Measurements from ENCODE around the gene LRBA.
"Not testable (repeated sequence)": the region's sequence is repeated elsewhere in the genome, so short reads cannot be mapped to it uniquely, and the experiment has no call there.

The LRBA gene

DNA sequence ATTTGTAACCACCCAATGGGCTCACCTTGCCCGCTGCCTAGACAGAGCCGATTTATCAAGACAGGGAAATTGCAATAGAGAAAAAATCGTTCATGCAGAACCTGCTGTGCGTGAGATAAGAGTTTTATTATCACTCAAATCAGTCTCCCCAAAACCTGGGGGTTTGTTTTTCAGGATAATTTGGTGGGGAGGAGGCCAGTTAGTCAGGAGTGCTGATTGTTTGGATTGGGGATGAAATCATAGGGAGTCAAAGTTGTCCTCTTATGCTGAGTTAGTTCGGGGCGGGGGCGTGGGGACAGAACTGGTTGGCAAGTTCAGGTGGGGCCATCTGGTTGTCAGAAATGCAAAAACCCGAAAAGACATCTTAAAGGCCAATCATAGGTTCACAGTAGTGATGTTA, 230.1 kb downstream of the LRBA start:
- no peak for DNase-seq

DNA sequence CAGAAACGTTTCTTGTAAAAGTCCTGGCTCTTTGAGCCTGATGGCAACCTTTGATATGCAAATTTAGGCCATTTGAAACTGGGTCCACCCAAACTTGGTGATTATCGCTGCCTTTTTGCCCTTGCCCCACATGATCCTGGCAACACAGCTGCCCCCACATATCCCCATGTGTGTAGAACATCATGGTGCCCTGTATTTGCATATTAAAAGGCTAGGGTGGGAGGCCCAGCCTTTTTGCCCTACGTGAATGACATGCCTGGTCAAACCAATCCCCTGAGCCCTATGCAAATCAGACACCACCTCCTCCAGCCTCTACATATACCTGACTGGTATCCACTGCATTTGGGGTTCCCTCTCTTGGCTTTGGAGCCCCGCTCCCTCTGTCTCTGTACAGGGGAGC, 230.8 kb downstream of the LRBA start:
- no peak for DNase-seq

GRCh38 chr4:150782921-150783320, 232.2 kb downstream of the LRBA start:
- no peak for DNase-seq

DNA sequence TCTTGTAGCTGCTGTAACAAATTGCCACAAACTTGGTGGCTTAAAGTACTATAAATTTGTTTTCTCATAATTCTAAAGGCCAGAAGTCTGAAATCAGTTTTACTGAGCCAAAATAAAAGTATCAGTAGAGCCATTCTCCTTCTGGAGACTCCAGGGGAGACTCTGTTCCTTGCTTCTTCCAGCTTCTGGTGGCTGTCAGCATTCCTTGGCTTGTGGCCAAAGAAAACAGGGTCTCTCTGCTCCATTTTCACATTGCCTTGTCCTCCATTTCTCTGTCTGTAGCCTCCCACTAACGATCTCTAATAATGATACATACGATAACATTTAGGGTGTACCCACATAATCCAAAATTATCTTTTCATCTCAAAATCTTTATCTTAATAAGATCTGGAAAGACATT, 232.8 kb downstream of the LRBA start:
- DNase-seq: no peak

DNA sequence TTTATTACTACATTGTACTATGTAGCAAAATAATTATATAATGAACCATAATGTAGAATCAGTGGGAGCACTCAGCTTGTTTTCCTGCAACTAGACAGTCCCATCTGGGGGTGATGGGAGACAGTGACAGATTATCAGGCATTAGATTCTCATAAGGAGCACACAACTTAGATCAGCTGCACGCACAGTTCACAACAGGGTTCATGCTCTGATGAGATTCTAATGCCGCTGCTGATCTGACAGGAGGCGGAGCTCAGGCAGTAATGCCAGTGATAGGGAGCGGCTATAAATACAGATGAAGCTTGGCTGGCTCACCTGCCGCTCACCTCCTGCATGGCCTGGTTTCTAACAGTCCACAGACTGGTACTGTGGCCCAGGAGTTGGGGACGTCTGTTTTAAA, 233.9 kb downstream of the LRBA start:
- DNase-seq: no peak

GRCh38 chr4:150779707-150780106, 235.4 kb downstream of the LRBA start:
- DNase-seq: no peak

DNA sequence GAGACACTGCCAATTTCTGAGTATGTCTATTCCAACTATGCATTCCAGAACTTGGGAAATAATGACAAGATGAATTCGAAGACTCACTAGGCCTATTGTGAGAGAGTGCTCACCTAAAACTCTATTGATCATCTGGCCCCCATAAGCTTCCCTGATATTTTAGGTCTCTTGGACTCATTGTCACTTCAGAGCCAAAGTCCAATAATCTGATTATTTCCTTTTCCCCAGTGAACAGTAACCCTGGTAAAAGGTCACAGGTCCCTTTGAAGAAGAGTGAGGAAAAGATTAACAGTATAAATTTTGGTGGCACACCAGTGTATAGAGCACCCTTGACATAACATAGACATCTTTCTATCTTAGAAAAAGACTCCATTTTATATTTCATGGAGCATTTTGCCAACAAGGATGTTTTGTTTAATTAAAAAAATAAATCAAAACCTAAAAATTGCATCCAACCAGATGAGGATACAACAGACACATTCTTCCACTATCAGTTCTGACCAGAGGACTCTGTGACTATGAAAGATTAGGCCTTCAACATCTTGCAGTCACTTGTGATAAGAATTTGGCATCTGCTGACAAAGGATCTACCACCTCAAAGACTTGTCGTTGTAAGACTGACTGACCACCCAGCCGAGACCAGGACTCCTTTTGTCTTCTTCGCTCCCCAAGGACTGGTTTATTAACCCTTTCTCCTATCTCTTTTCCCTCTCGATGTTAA, 241.2 kb downstream of the LRBA start:
- no peak for DNase-seq

DNA sequence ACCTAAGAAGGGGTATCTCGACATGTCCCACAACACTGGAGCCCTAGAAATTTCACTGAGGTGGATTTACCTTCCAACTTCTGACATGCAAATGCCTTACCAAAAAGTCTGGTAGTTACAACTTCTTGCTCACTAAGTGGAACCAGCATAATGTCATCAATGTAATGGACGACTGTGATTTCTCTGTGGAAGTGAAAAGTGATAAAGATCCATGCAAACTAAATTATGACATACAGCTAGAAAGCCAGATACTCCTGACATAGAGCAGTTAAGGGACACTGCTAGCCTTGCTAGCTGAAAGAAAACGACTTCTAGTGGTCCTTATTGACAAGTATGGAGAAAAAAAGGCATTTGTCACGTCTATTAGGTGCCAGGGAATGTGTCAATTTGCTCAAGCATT, 242.1 kb downstream of the LRBA start:
- no peak for DNase-seq

DNA sequence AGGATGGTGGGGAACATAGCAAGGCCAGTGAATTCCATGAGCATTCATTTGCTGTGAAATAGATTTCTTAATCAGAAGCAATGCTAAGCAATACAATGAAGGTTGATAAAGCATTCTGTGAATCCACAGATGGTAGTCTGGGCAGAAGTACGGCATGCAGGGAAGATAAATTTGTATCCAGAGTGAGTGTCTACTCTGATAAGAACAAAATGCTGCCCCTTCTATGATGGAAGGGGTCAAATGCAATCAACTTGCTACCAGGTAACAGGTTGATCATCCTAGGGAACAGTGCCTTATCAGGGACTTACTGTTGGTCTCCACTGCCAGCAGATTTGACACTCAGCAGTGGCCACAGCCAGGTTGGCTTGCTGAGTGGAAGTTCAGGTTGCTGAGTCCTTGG, 243.7 kb downstream of the LRBA start:
- no peak for DNase-seq

DNA sequence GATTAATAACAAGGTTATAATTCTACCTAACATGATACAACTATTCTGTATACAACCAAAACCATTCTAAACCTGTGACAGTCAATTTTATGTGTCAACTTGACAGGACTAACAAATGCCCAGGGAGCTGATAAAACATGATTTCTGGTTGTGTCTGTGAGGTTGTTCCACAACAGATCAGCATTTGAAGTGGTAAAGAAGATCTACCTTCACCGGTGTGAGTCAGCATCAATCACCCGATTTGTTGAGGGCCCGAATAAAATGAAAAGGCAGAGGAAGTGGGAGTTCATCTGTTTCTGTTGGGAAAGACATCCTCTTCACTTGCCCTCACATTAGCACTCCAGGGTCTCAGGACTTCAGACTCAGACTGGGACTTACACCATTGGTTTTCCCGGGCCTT, 245.2 kb downstream of the LRBA start:
- no peak for DNase-seq

GRCh38 chr4:150769248-150769647, 245.8 kb downstream of the LRBA start:
- no peak for DNase-seq

DNA sequence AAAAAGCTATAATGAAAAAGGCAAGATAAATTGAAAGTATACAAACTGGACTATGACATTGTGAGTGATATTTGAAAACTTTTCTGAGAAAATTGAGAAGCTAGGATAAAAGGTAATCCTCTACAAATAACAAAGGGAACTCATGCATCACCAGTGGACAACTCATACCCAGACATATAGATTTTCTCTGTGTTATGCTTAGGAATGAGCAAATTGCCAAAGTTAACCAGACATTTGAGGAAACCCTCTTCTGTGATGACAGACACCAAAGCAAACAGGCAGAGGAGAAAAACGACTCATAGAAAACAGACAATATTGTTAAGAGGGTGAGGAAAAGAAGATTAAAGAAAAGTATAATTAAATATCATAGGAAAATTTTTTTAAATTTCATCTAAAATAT, 246.6 kb downstream of the LRBA start:
- DNase-seq: no peak

GRCh38 chr4:150765216-150765615, 249.9 kb downstream of the LRBA start:
- no peak for DNase-seq

- no peak for DNase-seq
These were observed 263.4 kb downstream of the LRBA start for GRCh38 chr4:150751648-150752047.

DNA sequence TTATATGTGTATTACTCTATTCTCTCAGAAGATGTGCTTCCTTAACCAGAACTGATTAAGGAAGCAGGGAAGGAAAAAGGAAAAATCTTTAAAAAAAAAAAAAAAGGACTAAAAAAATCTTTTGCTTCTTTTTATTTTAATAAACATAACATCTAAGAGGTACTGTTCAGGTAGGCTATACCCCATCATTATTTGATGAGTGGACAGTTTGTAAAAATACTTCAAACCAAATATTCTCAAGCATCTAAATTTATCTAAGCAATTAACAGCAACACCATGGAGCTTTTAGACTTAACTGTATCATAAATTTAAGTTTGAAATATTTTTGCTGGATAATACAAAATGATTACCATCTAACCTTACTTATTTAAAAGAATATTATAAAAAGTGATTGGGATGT, 264.3 kb downstream of the LRBA start:
- no peak for DNase-seq

DNA sequence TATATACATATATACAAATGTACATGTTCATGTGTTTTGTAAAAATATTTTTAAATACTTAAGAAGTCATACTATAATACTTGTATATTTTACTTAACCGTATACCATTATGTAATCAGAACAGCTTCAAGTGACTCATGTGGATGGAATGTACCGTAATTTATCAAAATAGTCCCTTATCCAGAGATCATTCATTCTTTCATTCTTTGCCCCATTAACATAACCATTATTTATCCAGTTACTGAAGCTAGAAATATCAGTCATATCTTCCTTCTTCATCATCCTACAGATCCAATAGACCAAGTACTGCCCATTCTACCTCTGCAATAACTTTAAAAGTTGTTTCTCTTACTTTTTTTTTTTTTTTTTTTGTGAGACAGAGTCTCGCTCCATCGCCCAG, 268.9 kb downstream of the LRBA start:
- DNase-seq: no peak

DNA sequence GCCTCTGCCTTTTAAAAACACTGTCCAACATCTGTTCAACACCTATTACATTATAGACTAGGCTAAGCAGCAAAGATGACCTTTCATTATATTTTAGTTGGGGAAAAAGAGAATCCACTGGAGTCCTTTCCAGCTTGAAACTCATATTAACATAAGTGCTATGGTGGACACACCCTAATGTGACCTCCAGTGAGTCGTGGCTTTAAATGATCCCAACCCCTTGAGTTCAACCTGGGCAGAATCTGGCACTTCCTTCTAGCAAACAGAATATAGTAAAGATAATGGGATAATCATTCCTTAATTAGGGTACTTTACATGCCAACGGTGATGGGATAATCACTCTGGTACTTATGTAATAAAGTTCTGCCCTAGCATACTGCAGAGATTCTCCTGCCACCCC, 270.5 kb downstream of the LRBA start:
- no peak for DNase-seq

- DNase-seq: no peak
These were observed 271.3 kb downstream of the LRBA start for GRCh38 chr4:150743564-150744342.

DNA sequence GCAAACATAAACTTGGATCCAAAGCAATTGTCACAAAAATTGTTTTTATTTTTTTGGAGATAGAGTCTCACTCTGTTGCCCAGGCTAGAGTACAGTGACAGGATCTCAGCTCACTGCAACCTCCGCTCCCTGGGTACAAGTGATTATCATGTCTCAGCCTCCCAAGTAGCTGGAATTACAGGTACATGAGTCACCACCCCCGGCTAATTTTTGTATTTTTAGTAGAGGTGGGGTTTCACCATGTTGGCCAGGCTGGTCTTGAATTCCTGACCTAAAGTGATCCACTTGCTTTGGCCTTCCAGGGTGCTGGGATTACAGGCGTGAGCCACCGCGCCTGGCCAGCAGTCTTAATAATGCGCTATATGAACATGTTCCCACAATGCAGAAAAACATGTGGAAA, 272.2 kb downstream of the LRBA start:
- not testable (repeated sequence) for DNase-seq

- DNase-seq: no peak
These were observed 275.5 kb downstream of the LRBA start for GRCh38 chr4:150739591-150739990.

DNA sequence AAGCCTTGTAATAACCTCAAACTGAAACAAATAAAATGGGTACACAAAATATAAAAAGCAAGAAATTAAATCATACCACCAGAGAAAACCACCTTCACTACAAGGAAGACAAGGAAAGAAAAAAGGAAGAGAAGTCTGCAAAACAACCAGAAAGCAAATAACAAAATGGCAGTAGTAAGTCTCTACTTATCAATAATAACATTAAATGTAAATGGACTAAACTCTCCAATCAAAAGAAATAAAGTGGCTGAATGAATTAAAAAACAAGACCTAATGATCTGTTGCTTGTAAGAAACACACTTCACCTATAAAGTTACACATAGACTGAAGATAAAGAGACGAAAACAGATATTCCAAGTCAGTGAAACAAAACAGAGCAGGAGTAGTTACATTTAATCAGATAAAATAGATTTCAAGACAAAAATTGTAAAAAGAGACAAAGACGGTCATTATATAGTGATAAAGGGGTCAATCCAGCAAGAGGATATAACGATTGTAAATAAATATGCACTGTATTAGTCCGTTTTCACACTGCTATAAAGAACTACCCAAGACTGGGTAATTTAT, 289.0 kb downstream of the LRBA start:
- no peak for DNase-seq

DNA sequence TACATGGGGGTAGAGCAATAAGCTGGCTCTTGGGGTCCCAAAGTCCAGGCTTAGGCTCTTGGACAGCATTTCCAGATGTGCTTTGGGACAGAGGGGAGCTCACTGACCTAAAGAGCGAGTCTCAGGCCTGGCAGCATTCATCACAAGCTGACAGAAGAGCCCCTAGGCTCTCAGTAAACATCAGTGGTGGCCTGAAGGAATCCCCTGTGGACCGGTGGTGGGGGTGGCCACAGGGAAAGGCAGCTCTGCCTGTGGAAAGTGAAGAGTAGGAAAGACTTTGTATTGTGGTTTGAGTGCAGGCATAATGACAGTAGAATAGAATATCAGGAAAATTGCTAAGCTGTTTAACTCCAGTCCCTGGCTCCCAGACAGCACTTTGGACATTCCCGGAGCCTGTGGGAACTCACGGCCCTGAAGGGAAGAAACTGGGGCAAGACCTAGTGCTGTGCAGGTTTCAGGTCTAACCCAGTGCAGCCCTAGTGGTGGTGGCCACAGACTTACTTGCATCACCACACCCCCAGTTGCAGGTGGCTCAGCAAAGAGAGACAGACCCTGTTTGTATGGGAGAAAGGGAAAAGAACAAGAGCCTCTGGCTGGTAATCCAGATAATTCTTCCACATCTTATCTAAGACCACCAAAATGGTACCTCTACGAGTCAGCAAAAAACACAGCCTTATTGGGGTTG, 291.2 kb downstream of the LRBA start:
- no peak for DNase-seq

- no peak for DNase-seq
These were observed 292.1 kb downstream of the LRBA start for GRCh38 chr4:150722908-150723362.
